HCEC 1CT (cell line): ENCODE data around the gene TMEM219.
A peak's percentile ranks its signal among the peaks of the same experiment; 100 is the strongest.
"Not testable (repeated sequence)": the region's sequence is repeated elsewhere in the genome, so short reads cannot be mapped to it uniquely, and the experiment has no call there.

Experiments used
- DNase-seq: peaks from one replicate; pipeline ENCODE4 v3.0.0-alpha.2; 2017

The TMEM219 gene, protein sequence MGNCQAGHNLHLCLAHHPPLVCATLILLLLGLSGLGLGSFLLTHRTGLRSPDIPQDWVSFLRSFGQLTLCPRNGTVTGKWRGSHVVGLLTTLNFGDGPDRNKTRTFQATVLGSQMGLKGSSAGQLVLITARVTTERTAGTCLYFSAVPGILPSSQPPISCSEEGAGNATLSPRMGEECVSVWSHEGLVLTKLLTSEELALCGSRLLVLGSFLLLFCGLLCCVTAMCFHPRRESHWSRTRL

DNA sequence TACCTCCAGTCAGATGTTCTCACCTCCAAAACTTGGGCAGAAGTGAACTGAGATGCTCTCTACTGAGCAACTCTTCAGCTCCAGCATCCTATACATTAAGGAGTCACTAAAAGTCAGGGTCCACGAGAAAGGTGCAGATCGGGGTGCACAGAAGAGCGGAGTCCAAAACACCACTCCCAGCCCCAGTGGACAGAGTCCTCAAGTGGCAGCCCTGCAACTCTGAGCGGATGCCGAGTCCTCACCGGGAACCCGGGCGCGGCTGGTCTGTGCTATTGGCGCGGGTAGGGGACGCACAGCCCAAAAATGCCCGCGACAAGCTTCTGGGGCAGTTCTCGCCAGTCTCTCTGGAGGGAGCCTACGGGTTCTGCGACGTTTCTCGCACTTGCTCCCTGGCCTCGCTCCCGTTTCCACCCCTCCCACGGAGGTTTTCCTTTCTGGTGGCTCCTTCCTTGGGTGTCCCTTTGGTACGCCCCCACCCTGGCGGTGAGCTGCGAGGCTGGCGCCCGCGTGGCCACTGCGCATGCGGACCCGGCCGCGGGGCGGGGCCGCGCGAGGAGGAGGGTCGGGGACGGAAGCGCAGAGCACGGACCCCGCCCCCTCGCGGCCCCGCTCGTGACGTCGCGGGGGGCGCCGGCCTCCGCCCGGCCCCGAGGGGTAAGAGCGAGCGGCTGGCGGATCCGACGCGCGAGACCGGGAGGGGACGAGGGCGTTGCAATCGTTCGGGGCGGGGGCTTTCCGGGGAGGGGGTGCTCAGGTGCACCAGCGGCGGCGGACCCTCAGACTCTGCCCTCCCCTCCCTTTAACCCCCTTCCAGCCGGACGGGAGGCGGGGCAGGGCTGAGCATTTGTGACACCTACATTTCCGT, at the start of gene TMEM219:
Gene TMEM219, plus strand, starts transcription at position 601 of the 865 bp plus-strand sequence. CDS start 1,065 bp downstream, outside the sequence.
- peak; percentile 78 for DNase-seq

DNA sequence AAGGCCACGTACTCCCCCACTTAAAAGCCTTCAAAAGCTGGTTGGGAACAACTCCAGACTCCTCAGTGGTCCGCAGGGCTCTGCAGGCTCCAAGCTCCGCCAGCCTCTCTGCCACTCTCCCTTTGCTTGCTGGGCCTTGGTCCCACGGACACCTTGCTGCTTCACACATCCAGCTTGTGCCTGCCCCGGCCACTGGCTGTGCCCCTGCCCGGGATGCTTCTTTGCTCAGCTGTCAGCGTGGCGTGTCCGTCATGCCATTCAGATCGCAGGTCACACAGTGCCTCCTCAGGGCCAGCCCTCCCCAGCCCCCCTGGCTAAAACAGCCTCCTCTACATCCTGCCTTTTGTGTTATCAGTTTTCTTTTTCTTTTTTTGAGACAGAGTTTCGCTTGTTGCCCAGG, 49.8 kb upstream of the TMEM219 start:
- no peak for DNase-seq

DNA sequence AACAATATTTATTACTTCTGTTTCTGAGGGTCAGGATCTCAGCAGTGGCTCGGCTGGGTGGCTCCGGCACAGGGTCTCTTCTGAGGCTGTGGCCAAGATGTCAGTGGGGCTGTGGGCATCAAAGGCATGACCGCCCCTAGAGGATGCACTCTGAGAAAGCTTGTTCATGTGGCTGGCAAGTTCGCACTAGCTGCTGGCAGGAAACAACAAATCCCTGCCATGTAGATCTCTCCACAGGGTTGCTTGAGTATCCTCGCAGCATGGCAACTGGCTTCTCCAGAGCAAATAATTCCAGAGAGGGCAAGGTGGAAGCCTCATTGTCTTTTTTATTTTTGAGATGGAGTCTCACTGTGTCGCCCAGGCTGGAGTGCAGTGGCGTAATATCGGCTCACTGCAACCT, 48.4 kb upstream of the TMEM219 start:
- no peak for DNase-seq

DNA sequence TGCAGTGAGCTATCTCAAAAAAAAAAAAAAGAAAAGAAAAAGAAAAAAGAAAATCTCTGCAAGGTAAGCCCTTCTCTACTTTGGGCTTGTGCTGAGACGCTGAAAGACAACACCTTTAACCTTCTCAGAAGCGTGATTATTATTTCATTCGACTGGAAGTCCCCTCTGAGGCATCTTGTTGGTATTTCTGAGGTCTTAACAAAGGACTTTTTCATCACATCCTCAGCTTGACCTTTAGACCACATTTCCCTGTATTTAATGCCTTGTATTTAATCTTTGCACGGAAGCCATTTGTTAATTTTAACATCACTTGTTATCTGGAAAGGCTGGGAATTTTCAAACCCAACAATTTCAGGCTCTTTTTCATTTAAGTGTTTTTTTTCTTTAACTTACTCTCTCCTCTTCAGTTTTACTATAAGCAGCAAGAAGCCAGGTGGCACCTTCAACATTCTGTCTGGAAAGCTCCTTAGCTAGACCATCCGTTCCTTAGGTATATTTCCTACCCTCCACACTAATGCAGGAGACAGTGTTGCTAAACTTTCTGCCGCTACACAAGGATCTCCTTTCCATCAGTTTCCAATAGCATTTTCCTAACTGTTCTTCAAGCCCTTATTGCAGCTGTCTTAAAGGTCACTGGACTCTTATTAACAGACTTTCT, 46.2 kb upstream of the TMEM219 start:
- DNase-seq: peak; percentile 57

DNA sequence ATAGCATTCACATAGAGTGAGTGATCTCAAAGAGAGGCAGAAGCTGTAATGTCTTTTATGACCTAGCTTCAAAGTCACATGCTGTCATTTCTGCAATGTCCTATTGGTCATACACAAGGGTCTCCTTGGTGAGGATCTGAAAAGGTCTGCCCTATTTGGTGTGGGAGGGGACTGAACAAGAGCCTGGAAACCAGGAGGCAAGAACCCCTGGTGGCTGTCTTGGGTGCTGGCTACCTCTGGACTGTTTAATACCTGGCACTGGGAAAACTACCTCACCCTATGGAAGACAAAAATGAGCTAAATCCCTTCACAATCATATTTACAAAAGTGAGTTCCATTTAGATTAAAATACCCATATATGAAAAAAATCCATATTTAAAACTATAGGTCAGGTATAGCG, 44.9 kb upstream of the TMEM219 start:
- DNase-seq: no peak

DNA sequence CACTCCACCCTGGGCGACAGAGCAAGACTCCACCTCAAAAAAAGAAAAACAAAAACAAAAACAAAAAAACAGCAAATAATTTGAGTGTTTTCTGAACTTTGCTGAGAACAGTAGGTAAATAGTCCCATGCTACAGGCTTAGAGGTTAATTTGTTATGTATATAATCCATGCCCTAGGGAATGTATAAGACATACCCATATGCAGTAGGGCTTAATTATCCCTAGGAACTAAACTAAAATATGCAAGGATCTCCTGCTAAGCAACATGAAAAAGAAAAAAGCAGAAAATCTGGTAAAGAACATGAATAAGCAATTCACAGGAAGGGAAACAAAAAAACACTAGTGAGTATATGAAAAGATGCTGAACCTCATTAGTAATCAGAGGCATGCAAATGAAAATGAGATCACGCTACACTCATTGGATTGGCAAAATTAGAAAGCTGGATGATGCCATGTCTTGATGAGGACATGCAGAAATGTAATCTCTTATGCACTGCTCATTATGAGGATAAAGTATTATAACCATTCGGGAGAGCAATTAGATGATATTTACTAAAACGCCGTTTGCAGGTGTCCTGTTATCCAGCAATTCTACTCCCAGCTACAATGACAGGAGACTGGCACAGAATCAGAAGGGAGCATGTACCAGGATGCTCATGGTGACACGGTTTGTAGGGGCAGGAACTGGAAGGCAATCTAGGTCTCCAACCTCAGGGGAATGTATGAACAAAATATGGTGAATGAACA, 41.4 kb upstream of the TMEM219 start:
- no peak for DNase-seq

DNA sequence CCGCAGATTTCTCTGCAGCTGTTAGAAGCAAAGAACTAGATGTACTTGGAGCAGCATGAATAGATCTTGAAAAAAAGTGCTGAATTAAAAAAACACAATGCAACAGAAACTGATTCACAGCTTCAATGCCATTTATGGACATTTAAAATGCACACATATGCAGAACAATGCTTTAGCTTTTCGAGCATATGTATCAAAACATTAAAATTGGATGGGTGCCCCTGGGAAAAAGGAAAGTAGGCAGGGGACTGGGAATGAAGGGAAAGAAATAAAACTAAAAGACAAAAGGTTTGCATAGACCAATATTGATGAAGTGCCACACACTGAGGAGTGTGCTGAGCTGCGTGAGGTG, 40.9 kb upstream of the TMEM219 start:
- DNase-seq: no peak

DNA sequence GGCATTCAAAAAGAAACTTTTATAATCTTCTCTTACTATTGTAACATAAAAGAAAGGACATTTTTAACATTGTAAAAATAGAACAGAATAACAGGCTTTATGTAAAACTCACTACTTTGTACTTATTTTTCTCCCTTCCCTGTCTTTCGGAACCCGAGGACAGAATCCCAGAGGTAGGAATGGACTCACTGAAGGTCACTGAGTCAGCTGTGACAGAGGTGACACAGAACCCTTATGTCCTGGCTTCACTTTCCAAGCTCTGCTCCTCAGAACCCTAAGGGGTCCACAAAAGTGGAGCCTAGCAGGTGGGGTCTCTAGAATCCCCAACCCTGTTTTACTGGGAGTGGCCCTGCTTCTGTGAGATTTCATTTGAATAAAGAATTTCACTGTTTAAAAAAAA, 39.6 kb upstream of the TMEM219 start:
- DNase-seq: no peak

DNA sequence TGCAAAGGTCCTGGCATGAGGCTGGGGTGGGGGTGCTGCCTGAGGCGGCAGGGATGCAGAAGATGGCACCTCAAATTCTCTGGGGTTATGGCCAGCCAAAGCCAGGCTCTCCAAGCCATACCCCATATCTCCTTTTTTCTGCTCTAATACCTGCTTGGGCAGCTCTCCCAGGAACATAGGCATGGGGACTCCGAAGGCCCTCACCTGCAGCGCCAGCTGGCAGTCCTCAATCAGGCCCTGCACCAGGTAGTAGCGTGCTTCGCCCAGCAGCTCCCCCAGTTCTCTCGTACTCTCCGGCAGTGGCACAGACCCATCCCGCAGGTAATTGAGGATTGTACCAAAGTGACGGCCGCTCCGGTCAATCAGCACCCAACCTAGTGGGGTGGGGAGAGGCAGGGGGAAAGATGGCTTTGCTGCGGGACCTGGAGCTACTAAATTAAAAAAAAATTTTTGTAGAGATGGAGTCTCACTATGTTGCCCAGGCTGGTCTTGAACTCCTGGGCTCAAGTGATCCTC, 38.8 kb upstream of the TMEM219 start:
- no peak for DNase-seq

DNA sequence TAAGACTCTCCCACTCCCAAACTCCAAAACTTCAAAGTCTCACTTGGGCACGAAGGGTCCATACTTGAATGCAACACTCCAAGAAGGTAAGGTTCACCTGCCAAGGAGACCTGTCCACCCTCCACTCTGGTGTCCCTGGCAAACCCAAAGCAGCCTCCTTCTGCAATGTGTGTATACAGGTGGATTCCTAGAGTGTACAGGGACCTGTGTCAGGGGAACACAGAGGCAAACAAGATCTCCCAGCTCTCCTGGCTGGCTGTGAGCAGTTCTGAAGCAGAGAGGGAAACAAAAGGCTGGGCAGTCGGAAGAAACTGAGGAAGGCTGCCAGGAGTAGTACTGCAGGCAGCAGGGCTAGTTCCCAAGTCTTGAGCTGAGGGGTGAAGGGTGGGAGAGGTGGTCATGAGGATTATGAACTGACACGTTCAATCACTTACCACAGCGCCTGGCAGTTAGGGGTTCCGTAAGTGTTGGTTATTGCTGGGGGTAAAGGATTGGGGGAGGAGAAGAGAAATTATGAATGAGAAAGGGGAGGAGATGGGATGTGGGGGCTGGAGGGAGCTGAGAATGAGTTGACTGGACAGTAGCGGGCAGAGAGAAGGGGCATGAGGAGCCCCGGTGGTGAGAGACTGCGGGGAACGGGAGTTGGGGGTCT, 36.6 kb upstream of the TMEM219 start:
- DNase-seq: no peak

DNA sequence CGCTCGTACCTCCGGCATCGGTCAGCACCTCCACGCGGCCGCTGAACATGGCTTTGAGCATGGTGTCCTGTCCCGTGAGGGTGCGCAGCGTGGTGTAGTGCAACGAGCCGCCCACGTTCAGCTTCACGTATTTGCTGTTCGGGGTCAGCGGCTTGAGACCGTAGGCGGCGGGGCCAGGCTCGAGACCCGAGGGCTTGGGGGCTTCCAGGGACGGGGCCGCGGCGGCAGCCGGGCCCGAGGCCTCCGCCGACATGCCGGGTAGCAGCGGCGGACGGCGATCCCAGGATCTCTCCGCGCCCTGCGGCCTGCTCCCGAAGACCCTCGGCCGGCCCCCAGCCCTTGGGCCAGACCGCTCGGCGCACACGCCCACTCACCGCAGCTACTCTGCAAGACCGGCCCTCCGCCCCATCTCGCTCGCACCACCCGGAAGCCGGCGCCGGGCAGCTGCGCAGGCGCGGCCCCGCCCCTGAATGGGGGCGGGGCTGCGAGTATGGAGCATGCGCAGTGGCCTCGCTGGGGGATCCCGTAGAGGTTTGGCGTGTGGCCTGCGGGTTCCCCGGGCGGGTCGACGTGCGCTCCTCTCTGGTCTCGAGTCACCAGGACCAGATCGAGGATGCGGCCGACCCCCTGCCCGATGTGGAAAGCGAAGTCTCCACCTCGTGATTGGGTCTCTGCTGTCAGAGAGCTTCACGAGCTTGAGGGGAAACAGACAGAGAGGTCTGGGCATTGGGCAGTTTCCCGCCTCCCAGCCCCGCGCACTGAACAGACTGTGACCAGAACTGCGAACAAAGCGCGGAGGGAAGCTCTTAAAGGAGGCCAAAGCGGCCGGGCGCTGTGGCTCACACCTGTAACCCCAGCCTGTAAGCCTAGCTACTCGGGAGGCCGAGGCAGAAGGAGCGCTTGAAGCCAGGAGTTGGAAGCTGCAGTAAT, 35.8 kb upstream of the TMEM219 start, which contains the start of gene KCTD13:
Gene KCTD13, minus strand, starts transcription at position 446 of the 930 bp plus-strand sequence. Its CDS starts 193 bp downstream, at position 253.
- DNase-seq: peak; percentile 79

DNA sequence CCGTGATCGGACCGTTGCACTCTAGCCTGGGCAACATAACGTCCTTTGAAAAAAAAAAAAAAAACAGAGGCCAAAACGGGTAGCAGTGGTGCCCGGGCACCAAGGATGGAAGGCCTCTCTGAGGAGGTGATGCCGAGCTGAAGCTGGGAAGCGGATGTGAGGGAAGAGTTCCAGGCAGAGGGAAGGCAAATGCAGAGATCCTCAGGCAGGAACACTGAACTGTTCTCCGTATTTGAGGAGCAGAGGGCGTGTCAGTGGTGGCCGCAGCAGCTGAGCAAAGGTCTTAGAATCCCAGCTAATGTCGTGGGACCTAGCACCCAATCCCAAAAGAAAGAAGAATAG, 35.2 kb upstream of the TMEM219 start:
- peak; percentile 26 for DNase-seq

DNA sequence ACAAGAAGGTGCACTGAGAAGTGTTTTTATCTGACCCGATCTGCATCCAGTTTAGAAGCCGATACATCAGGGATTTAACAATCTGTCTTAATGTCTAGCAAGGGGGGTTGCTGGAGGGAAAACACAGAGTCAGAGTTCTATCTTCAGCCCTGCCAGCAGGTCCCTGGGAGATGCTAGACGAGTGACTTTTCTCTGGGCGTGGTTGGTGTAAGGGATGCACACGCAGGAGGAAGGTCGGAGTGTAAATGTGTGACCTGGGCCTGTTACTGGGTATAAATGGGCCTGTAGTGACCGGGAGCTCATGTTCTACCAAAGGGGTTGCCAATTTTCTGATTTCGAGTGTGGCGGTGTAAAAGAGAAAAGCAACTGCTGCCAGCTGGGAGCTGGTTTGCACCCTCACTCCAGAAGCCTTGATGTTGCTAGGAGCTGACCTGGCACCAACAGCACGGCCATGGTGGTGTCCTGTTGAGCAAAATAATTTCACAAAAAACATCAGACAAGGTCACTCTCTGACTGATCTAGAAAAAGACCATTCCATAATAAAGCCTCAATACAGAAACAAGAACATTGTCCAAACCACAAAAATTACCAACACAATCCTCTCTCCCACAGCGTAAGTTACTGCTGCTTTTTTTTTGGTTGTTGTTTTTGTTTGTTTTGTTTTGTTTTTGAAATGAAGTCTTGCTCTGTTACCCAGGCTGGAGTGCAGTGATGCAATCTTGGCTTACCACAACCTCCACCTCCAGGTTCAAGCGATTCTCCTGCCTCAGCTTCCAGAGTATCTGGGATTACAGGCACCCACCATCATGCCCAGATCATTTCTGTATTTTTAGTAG, 34.6 kb upstream of the TMEM219 start:
- no peak for DNase-seq

DNA sequence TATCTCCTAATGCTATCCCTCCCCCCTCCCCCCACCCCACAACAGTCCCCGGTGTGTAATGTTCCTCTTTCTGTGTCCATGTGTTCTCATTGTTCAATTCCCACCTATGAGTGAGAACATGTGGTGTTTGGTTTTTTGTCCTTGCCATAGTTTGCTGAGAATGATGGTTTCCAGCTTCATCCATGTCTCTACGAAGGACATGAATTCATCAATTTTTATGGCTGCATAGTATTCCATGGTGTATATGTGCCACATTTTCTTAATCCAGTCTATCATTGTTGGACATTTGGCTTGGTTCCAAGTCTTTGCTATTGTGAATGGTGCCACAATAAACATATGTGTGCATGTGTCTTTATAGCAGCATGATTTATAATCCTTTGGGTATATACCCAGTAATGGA, 30.1 kb upstream of the TMEM219 start:
- DNase-seq: not testable (repeated sequence)

DNA sequence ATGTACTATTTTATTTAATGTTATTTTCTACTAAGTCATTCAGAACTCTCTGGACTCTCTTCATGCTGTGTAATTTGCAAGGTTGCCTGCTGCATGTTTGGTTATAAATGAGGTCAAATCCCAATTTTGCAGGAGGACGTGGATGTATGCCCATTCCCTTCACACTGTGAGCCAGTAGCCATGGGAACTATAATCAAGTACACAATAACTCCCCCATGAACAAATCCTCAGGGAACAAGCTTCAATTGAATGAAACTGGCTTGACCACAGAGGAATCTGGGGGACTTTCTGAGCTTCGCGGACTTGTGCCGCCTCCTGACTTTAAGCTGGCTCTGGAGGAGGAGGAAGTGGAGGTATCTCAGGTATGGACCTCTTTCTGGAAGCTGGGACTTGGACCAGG, 21.2 kb upstream of the TMEM219 start:
- DNase-seq: no peak

DNA sequence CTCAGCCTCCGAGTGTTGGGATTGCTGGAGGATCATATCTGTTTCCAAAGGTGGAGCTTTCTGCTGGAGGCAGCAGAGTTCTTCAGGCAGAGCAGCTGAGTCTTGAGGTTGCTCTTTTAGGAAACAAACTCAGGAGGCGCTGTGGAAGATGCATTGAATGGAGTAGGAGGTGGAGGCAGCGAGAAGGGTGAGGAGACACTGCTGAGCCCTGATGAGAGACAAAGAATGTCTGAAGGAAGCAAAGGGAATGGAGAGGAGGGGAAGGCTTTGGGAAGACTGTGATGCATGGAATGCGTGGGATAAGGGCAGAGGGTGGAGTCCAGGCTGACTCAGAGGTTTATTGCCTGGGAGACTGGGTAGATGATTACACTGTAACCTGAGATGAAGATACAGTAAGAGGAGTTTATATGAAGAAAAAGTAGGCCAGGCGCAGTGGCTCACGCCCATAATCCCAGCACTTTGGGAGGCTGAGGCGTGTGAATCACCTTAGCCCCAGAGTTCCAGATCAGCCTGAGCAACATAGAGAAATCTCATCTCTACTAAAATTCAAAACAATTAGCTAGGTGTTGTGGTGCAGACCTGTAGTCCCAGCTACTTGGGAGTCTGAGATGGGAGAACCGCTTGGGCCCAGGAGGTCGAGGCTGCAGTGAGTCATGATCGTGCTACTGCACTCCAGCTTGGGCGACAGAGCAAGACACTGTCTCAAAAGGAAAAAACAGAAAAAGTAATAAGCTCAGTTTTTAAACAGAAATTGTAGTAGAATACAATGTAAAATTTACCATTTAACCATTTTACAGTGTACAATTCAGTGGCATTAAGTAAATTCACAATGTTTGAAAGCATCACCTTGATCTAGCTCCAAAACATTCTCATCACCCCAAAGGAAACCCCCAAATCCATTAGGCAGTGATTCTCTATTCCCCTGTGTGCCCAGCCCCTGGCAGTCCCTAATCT, 17.8 kb upstream of the TMEM219 start:
- peak; percentile 99 for DNase-seq

DNA sequence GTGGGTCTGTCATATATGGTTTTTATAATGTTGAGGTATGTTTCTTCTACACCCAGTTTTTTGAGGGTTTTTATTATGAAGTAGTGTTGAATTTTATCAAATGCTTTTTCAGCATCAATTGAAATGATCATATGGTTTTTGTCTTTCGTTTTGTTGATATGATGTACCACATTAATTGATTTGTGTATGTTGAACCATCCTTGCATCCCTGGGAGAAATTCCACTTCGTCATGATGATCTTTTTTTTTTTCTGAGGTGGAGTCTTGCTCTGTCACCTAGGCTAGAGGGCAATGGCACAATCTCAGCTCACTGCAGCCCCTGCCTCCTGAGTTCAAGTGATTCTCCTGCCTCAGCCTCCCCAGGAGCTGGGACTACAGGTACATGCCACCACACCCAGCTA, 14.0 kb upstream of the TMEM219 start:
- no peak for DNase-seq

DNA sequence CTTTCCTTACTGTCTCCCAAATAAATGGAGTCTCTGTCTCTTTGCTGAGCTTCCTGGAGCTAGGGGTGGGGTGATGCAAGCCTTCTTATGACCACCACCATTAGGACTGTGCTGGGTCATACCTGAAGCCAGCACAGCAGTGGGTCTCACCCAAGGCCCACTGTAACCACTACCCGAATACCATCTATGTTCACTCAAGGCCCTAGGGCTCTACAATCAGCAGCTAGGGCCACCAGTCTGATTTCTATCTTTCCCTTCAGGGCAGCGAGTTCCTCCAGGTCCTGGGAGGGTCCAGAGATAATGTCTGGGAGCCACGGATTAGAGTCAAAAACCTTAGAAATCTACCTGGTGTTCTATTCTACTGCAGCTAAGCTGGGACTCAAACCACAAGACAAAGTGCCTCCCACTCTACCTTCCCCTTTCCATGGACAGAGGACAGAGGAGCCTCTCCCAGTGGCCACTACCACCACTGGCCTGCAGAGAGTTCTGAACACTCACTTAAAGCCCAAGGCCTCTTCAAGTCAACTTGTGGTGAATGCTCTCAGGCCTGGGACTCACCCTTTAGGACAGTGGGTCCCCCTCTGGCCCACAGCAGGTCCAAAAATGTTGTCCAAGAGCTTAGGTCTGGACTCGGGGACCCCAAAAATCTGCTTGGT, 10.9 kb upstream of the TMEM219 start:
- DNase-seq: no peak
